SK-N-SH (cell line): Measurements from ENCODE around the gene PFN2. TPM values are rescaled to one million over a fixed set of nuclear protein-coding genes. Genes with fewer than 3 reads are reported as not detected.

Experiments used
- CTCF ChIA-PET: fragments of 300-600, 350-600 bp; formaldehyde crosslinking; extraction: SDS; loops from one replicate; lab custom pipeline; 2021; lab: Yijun Ruan, JAX
- POLR2A ChIA-PET: fragments of 350-600 bp; sonication (Branson Sonifier 250); formaldehyde crosslinking; extraction: SDS; loops from one replicate; lab custom pipeline; 2020; ENCODE audit warnings: antibody characterized with exemption, inconsistent platforms; lab: Yijun Ruan, JAX
- DNase-seq: peaks from one replicate; pipeline ENCODE4 v3.0.0; 2012
- H2AFZ ChIP-seq: fragments of 200-600 bp; sonication (generic); 2 replicates; pipeline ENCODE4 v1.8.1; 2016; ENCODE audit warnings: antibody characterized with exemption, mild to moderate bottlenecking, low read depth
- H3F3A ChIP-seq: fragments of 200-600 bp; sonication (generic); replicated peaks from 2 replicates; pipeline ENCODE3; 2016; ENCODE audit warnings: antibody characterized with exemption, mild to moderate bottlenecking; ENCODE audit not compliant: insufficient read depth
- H3K27ac ChIP-seq, 2 experiments: fragments of 200-500 bp in 1 of 2; fragments of 200-600 bp in 1 of 2; sonication (Bioruptor generic) in 1 of 2; sonication (generic), shearing (Covaris generic) in 1 of 2; 2 replicates each; pipeline versions ENCODE4 v1.5.1 to v1.6.1; 2014 to 2016; ENCODE audit warnings: low read depth in 2 of 2, inconsistent platforms in 1 of 2, low read length in 1 of 2, mild to moderate bottlenecking in 1 of 2, mixed read lengths in 1 of 2
- H3K27me3 ChIP-seq: fragments of 200-600 bp; sonication (generic), shearing (Covaris generic); 2 replicates; pipeline ENCODE4 v1.6.1; 2016; ENCODE audit warnings: mixed run types; ENCODE audit not compliant: insufficient read depth
- H3K36me3 ChIP-seq, 2 experiments: fragments of 200-500 bp in 1 of 2; fragments of 200-600 bp in 1 of 2; sonication (Bioruptor generic) in 1 of 2; sonication (generic) in 1 of 2; replicated peaks in 1 of 2; 2 replicates each; pipeline versions ENCODE3 to v1.5.1; 2014 to 2016; ENCODE audit warnings: low read length in 1 of 2, mild to moderate bottlenecking in 1 of 2; ENCODE audit not compliant: insufficient read depth in 2 of 2, control insufficient read depth in 1 of 2
- H3K4me1 ChIP-seq, 2 experiments: fragments of 200-500 bp in 1 of 2; fragments of 200-600 bp in 1 of 2; sonication (Bioruptor generic) in 1 of 2; sonication (generic), shearing (Covaris generic) in 1 of 2; 2 replicates each; pipeline versions ENCODE4 v1.5.1 to v1.6.1; 2014 to 2016; ENCODE audit warnings: low read depth in 1 of 2, low read length in 1 of 2, mixed run types in 1 of 2; ENCODE audit not compliant: insufficient read depth in 2 of 2, control insufficient read depth in 1 of 2
- H3K4me2 ChIP-seq: fragments of 200-600 bp; sonication (generic), shearing (Covaris generic); 2 replicates; pipeline ENCODE4 v1.6.1; 2017; ENCODE audit warnings: mixed run types
- H3K4me3 ChIP-seq, 2 experiments: fragments of 200-500 bp in 1 of 2; fragments of 200-600 bp in 1 of 2; sonication (Bioruptor generic) in 1 of 2; sonication (generic), shearing (Covaris generic) in 1 of 2; 2 replicates each; pipeline versions ENCODE4 v1.5.1 to v1.8.1; 2014 to 2016; ENCODE audit warnings: low read depth in 2 of 2, inconsistent platforms in 1 of 2, low read length in 1 of 2, mild to moderate bottlenecking in 1 of 2, mixed read lengths in 1 of 2, moderate library complexity in 1 of 2
- H3K79me2 ChIP-seq: fragments of 200-600 bp; sonication (generic); 2 replicates; pipeline ENCODE4 v1.8.1; 2017; ENCODE audit warnings: mild to moderate bottlenecking; ENCODE audit not compliant: insufficient read depth
- H3K9ac ChIP-seq: fragments of 200-600 bp; sonication (generic); 2 replicates; pipeline ENCODE4 v1.6.1; 2017; ENCODE audit warnings: mixed run types
- H3K9me2 ChIP-seq: fragments of 200-600 bp; sonication (generic); 2 replicates; pipeline ENCODE4 v1.6.1; 2017; ENCODE audit warnings: mixed run types
- H3K9me3 ChIP-seq: fragments of 200-600 bp; sonication (generic); 2 replicates; pipeline ENCODE4 v1.6.1; 2017; ENCODE audit warnings: mixed run types, mild to moderate bottlenecking, moderate library complexity
- H4K20me1 ChIP-seq: fragments of 200-600 bp; sonication (generic); 2 replicates; pipeline ENCODE4 v1.6.1; 2017; ENCODE audit warnings: mild to moderate bottlenecking, mixed run types; ENCODE audit not compliant: insufficient read depth
- CHD2 ChIP-seq: fragments of 150-350 bp; IDR thresholded peaks from 2 replicates; pipeline ENCODE4 v1.6.1; 2018; ENCODE audit warnings: low read length; ENCODE audit not compliant: partially characterized antibody
- CTCF ChIP-seq: fragments of 200-600 bp; sonication (generic); IDR thresholded peaks from 2 replicates; pipeline ENCODE4 v1.6.1; 2017; ENCODE audit warnings: antibody characterized with exemption, mild to moderate bottlenecking, moderate library complexity
- ELF1 ChIP-seq: IDR thresholded peaks from 2 replicates; pipeline ENCODE4 v1.4.0; 2012
- EP300 ChIP-seq, 2 experiments: IDR thresholded peaks; 2 replicates each; pipeline versions ENCODE4 v1.4.0 to v1.6.1; 2012; ENCODE audit warnings: borderline replicate concordance in 1 of 2, low read depth in 1 of 2, low read length in 1 of 2
- EZH2phosphoT487 ChIP-seq: fragments of 200-600 bp; sonication (generic); IDR thresholded peaks from 2 replicates; pipeline ENCODE4 v1.6.1; 2017; ENCODE audit warnings: low read depth, mixed run types, mild to moderate bottlenecking, antibody characterized with exemption, moderate library complexity, borderline replicate concordance
- FOXJ3 ChIP-seq: sonication (generic); formaldehyde crosslinking; IDR thresholded peaks from 2 replicates; pipeline ENCODE4 v1.5.1; 2020; ENCODE audit warnings: mild to moderate bottlenecking, missing genetic modification reagents
- FOXM1 ChIP-seq: IDR thresholded peaks from 2 replicates; pipeline ENCODE4 v1.4.0; 2012; ENCODE audit warnings: low read depth, mild to moderate bottlenecking
- GABPA ChIP-seq: IDR thresholded peaks from 2 replicates; pipeline ENCODE4 v1.4.0; 2012; ENCODE audit warnings: low read depth, mild to moderate bottlenecking
- GATA2 ChIP-seq: sonication (generic); formaldehyde crosslinking; IDR thresholded peaks from 2 replicates; pipeline ENCODE4 v1.5.0; 2020; ENCODE audit warnings: mild to moderate bottlenecking, missing genetic modification reagents
- JUND ChIP-seq: IDR thresholded peaks from 2 replicates; pipeline ENCODE4 v1.4.0; 2012
- MAX ChIP-seq: IDR thresholded peaks from 2 replicates; pipeline ENCODE4 v1.4.0; 2012; ENCODE audit warnings: low read depth
- MEF2A ChIP-seq: IDR thresholded peaks from 2 replicates; pipeline ENCODE4 v1.4.0; 2012; ENCODE audit warnings: low read depth, borderline replicate concordance
- MXI1 ChIP-seq: IDR thresholded peaks from 2 replicates; pipeline ENCODE4 v1.6.1; 2012; ENCODE audit warnings: mild to moderate bottlenecking, low read depth, low read length, improper control_type of control experiment
- NFIC ChIP-seq: IDR thresholded peaks from 2 replicates; pipeline ENCODE4 v1.4.0; 2012; ENCODE audit warnings: borderline replicate concordance
- NRF1 ChIP-seq: IDR thresholded peaks from 2 replicates; pipeline ENCODE4 v1.6.1; 2012; ENCODE audit warnings: low read depth, mild to moderate bottlenecking, low read length
- POLR2AphosphoS5 ChIP-seq: IDR thresholded peaks from 2 replicates; pipeline ENCODE4 v1.6.1; 2012; ENCODE audit warnings: low read depth, low read length
- RAD21 ChIP-seq: IDR thresholded peaks from 2 replicates; pipeline ENCODE4 v1.6.1; 2012; ENCODE audit warnings: mild to moderate bottlenecking, low read length
- RCOR1 ChIP-seq: fragments of 150-350 bp; IDR thresholded peaks from 2 replicates; pipeline ENCODE4 v1.6.1; 2017; ENCODE audit warnings: antibody characterized with exemption, low read length
- RXRA ChIP-seq: IDR thresholded peaks from 2 replicates; pipeline ENCODE4 v1.4.0; 2012; ENCODE audit warnings: low read depth, mild to moderate bottlenecking, borderline replicate concordance
- SIN3A ChIP-seq: IDR thresholded peaks from 2 replicates; pipeline ENCODE4 v1.6.1; 2012; ENCODE audit warnings: low read depth, mild to moderate bottlenecking, low read length, moderate library complexity, borderline replicate concordance
- SMC3 ChIP-seq: IDR thresholded peaks from 2 replicates; pipeline ENCODE4 v1.6.1; 2012; ENCODE audit warnings: low read depth, low read length, improper control_type of control experiment
- TAF1 ChIP-seq: IDR thresholded peaks from 2 replicates; pipeline ENCODE4 v1.6.1; 2012; ENCODE audit warnings: low read depth, mild to moderate bottlenecking, low read length, moderate library complexity, borderline replicate concordance
- TCF12 ChIP-seq: IDR thresholded peaks from 2 replicates; pipeline ENCODE4 v1.4.0; 2012
- TEAD4 ChIP-seq: IDR thresholded peaks from 2 replicates; pipeline ENCODE4 v1.4.0; 2012; ENCODE audit warnings: mild to moderate bottlenecking, borderline replicate concordance; ENCODE audit not compliant: insufficient read depth
- USF2 ChIP-seq: fragments of 150-350 bp; IDR thresholded peaks from 2 replicates; pipeline ENCODE4 v1.6.1; 2017; ENCODE audit warnings: antibody characterized with exemption, low read length, low read depth, borderline replicate concordance
- YY1 ChIP-seq: IDR thresholded peaks from 2 replicates; pipeline ENCODE4 v1.4.0; 2012; ENCODE audit warnings: low read depth, mild to moderate bottlenecking
- WGBS: methylation state at CpG from one replicate; pipeline ENCODE4 v1.1.6; 2017; ENCODE audit warnings: low lambda C conversion rate; 5-methylcytosine and 5-hydroxymethylcytosine counted together
- polyA plus RNA-seq, 3 experiments: library from polyadenylated mRNA; depleted of rRNA; stranded (reverse); fragments of >200 nt; gene quantifications; 2 replicates each; pipeline ENCODE4 v1.2.3, GENCODE V29; 2012
- TF ChIP-seq, protein P1 (sequence below): IDR thresholded peaks from 2 replicates; pipeline ENCODE4; 2012
- TF ChIP-seq, protein P2 (sequence below): IDR thresholded peaks from 2 replicates; pipeline ENCODE4 v1.4.0; 2012; ENCODE audit warnings: low read depth, borderline replicate concordance
- TF ChIP-seq, protein P3 (sequence below): fragments of 150-350 bp; IDR thresholded peaks from 2 replicates; pipeline ENCODE4 v1.6.1; 2016; ENCODE audit warnings: mild to moderate bottlenecking, low read depth, low read length

The PFN2 gene
- polyA plus RNA-seq, 1 of the 3 experiments (the other 2 are of a cell fraction) = 594 TPM

DNA sequence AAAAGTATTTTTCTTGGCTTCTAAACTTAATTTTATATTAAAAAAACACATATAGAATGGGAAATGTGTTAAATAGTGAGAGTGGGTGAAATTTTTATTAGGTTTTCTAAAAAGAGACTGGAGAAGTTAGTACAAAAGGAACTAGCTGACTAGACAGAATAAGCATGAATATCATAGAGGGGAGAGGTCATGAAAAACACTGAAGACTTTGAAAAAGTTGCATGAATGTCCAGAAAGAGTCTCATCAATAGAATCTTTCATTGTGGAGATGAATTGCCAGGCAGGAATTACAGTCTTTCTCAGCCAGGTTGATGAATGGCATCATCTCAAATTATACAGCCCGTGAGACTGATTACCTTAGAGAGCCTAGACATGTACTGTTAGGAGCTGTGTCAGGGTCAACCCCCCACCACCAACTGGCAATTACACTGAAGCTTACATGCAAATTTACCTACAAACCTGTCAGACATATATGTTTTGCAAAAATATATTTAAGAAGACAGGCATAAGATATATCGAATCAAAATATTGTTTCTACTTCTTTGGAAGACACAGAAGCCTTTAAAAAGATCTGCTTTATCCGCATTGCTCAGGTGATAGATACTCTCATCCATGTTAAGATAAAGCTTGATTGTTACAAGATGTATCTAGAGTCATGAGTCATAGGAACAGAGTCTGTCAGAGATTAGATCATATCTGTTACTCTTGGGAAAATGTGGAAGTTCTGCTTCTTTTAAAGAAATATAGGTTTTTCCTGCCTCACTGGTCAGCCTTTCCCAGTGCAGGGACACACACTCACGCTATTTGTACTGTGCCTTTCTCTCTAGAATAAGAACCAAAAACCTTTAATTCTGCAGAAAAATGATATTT lies 34.8 kb upstream of the PFN2 start:
- no peaks in the 10 kb centered on the region for H3K36me3 ChIP-seq
- H3K4me3 ChIP-seq = no peak overlapping the region
- ChIA-PET CTCF (interaction anchor here (1.2 kb wide), 1 partner anchor 32 kb away, joined by 3 read pairs; no protein-coding TSS in a partner anchor), POLR2A (no interaction called here)
- peak overlapping the region; percentile 57 for H3K4me2 ChIP-seq
- peak overlapping the region; percentile 34 to 86; a peak in 3 of 4 replicates for H3K27ac ChIP-seq
- DNase-seq = no peak
- no peaks in the 10 kb centered on the region for H3K79me2 ChIP-seq
- H3K9ac ChIP-seq = peak overlapping the region; percentile 16; the same call in 1 of the 2 replicates
- H3K9me3 ChIP-seq = no peaks in the 10 kb centered on the region
- H3F3A ChIP-seq = peaks cover 22% of the 10 kb centered on the region
- no peaks in the 10 kb centered on the region for H3K27me3 ChIP-seq
- 20% methylated on average over 4 of the region's 4 CpGs for WGBS
- no peak overlapping the region for H2AFZ ChIP-seq
- H4K20me1 ChIP-seq = no peaks in the 10 kb centered on the region
- no peaks in the 10 kb centered on the region for H3K9me2 ChIP-seq
- peaks cover 0 to 6% of the 10 kb centered on the region in 2 experiments; a peak in 3 of 4 replicates for H3K4me1 ChIP-seq
- TF ChIP-seq YY1 = no peak
- TF ChIP-seq CTCF = no peak
- TF ChIP-seq TEAD4 = no peak
- TF ChIP-seq EZH2phosphoT487 = no peak
- no peak for TF ChIP-seq RCOR1
- TF ChIP-seq, protein P1, sequence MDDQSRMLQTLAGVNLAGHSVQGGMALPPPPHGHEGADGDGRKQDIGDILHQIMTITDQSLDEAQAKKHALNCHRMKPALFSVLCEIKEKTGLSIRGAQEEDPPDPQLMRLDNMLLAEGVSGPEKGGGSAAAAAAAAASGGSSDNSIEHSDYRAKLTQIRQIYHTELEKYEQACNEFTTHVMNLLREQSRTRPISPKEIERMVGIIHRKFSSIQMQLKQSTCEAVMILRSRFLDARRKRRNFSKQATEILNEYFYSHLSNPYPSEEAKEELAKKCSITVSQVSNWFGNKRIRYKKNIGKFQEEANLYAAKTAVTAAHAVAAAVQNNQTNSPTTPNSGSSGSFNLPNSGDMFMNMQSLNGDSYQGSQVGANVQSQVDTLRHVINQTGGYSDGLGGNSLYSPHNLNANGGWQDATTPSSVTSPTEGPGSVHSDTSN = peak; percentile 78
- no peak for TF ChIP-seq MEF2A
- peak; percentile 42; the same call in 1 of the 2 replicates for TF ChIP-seq NFIC
- peak in 1 of 2 experiments; percentile 81; a peak in 1 of 4 replicates for TF ChIP-seq EP300 (IDR thresholded peaks at IDR 0.05; ENCODE audit: borderline replicate concordance in 1 of 2, low read depth in 1 of 2, low read length in 1 of 2)
- no peak for TF ChIP-seq ELF1
- peak; percentile 41; the same call in 1 of the 2 replicates for TF ChIP-seq FOXM1
- peak; percentile 60; the same call in 1 of the 2 replicates for TF ChIP-seq POLR2AphosphoS5
- no peak for TF ChIP-seq SIN3A
- no peak for TF ChIP-seq NRF1
- TF ChIP-seq RXRA = no peak
- TF ChIP-seq, protein P2, sequence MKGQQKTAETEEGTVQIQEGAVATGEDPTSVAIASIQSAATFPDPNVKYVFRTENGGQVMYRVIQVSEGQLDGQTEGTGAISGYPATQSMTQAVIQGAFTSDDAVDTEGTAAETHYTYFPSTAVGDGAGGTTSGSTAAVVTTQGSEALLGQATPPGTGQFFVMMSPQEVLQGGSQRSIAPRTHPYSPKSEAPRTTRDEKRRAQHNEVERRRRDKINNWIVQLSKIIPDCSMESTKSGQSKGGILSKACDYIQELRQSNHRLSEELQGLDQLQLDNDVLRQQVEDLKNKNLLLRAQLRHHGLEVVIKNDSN = no peak
- TF ChIP-seq RAD21 = no peak
- TF ChIP-seq USF2 = no peak
- TF ChIP-seq TCF12 = peak; percentile 96
- TF ChIP-seq SMC3 = no peak
- no peak for TF ChIP-seq CHD2
- no peak for TF ChIP-seq MXI1
- no peak for TF ChIP-seq TAF1
- TF ChIP-seq GABPA = no peak
- TF ChIP-seq, protein P3, sequence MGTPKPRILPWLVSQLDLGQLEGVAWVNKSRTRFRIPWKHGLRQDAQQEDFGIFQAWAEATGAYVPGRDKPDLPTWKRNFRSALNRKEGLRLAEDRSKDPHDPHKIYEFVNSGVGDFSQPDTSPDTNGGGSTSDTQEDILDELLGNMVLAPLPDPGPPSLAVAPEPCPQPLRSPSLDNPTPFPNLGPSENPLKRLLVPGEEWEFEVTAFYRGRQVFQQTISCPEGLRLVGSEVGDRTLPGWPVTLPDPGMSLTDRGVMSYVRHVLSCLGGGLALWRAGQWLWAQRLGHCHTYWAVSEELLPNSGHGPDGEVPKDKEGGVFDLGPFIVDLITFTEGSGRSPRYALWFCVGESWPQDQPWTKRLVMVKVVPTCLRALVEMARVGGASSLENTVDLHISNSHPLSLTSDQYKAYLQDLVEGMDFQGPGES = no peak
- 0 out of 2 replicates have a peak, but pooled peaks have one; percentile 42 for TF ChIP-seq MAX
- no peak for TF ChIP-seq FOXJ3
- no peak for TF ChIP-seq GATA2 (CRISPR knock-in tag)
- TF ChIP-seq JUND = peak; percentile 94
